Fibroblast of mammary gland (primary cell): Measurements from ENCODE around the gene CCDC185.

Source experiments
- DNase-seq: peaks from one replicate; pipeline ENCODE4 v3.0.0-alpha.2; 2010; ENCODE audit warnings: low read depth
- H3K4me3 ChIP-seq: 2 replicates; pipeline ENCODE4 v1.5.1; 2011; ENCODE audit warnings: low read depth, mild to moderate bottlenecking, low read length, moderate library complexity; ENCODE audit not compliant: control insufficient read depth
- TF ChIP-seq, protein P1 (sequence below): conservative IDR thresholded peaks from 2 replicates; pipeline ENCODE4 v1.5.1; 2011; ENCODE audit warnings: low read depth, low read length, inconsistent platforms; ENCODE audit not compliant: control insufficient read depth, insufficient read depth

The CCDC185 gene

GRCh38 chr1:223417903-223418663 is 24.9 kb downstream of the CCDC185 start:
- TF ChIP-seq, protein P1, sequence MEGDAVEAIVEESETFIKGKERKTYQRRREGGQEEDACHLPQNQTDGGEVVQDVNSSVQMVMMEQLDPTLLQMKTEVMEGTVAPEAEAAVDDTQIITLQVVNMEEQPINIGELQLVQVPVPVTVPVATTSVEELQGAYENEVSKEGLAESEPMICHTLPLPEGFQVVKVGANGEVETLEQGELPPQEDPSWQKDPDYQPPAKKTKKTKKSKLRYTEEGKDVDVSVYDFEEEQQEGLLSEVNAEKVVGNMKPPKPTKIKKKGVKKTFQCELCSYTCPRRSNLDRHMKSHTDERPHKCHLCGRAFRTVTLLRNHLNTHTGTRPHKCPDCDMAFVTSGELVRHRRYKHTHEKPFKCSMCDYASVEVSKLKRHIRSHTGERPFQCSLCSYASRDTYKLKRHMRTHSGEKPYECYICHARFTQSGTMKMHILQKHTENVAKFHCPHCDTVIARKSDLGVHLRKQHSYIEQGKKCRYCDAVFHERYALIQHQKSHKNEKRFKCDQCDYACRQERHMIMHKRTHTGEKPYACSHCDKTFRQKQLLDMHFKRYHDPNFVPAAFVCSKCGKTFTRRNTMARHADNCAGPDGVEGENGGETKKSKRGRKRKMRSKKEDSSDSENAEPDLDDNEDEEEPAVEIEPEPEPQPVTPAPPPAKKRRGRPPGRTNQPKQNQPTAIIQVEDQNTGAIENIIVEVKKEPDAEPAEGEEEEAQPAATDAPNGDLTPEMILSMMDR: no peak
- no peak for DNase-seq
- H3K4me3 ChIP-seq: no peak overlapping the region

- H3K4me3 ChIP-seq: no peak overlapping the region
- DNase-seq: no peak
- TF ChIP-seq, protein P1: no peak
Measured at GRCh38 chr1:223419115-223419514, 25.9 kb downstream of the CCDC185 start.

DNA sequence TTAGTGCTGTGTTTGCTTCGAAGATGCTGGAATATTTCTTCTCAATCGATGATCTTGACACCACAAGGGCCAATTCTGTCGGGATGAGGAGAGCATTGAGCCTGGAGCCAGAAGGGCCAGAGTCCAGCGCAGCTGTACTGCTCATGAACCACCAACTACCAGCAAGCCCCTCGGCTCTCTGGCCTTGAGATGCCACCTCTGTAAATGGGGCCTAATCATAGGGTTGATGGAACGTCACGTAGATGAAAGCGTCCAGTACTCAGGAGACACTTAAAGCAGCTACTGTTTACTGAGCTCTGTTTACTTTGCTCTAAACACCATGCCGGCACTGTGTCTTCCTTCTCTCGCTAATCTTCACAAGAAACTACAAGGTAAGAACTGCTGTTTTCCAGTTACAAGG is 26.3 kb downstream of the CCDC185 start:
- TF ChIP-seq, protein P1: no peak
- no peak for DNase-seq
- H3K4me3 ChIP-seq: no peak overlapping the region

DNA sequence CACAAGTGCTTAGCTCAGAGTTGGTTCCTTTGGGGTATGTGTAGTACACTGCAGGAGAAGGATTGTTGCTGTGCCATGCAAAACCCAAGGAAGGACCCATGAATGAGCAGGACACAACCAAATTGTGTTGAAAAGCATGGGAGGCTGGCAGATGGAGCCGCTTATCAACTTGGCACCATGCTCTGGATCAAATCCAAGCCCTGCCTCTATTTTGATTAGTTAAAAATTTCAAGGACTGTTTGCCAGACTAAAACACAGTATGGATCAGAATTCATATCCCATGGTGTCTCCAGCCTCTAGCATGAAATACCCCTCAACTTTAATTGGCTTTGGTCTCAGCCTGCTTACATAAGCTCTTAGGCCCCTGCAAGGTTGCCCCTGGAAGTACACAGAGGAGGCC is 27.8 kb downstream of the CCDC185 start:
- TF ChIP-seq, protein P1: no peak
- DNase-seq: no peak

GRCh38 chr1:223421676-223422075 is 28.5 kb downstream of the CCDC185 start:
- TF ChIP-seq, protein P1: no peak
- no peak for DNase-seq
- no peak overlapping the region for H3K4me3 ChIP-seq

More for the DNA sequence above, 27.8 kb downstream of the CCDC185 start:
- no peak overlapping the region for H3K4me3 ChIP-seq

- TF ChIP-seq, protein P1: no peak
- no peak for DNase-seq
- no peak overlapping the region for H3K4me3 ChIP-seq
Measured at GRCh38 chr1:223422911-223423310, 29.7 kb downstream of the CCDC185 start.
